Spleen (tissue), 11 donors: ENCODE data around the gene NRROS. TPM values are rescaled to one million over a fixed set of nuclear protein-coding genes. Genes with fewer than 3 reads are reported as not detected.

ENCODE experiments used
- DNase-seq: peaks from one replicate; pipeline ENCODE4 v3.0.0-alpha.2; 2020
- H3K27ac ChIP-seq, 8 donors: fragments of 200-600 bp; sonication (generic) in 7 of 8; 1 replicate in 4 of 8; 2 replicates in 4 of 8; pipeline versions ENCODE4 v1.5.0 to v1.8.0; 2016 to 2021; ENCODE audit warnings: inconsistent platforms in 4 of 8, mild to moderate bottlenecking in 4 of 8, moderate library complexity in 1 of 8
- H3K27me3 ChIP-seq, 7 donors: fragments of 200-600 bp; sonication (generic) in 6 of 7; replicated peaks in 1 of 7; 1 replicate in 4 of 7; 2 replicates in 3 of 7; pipeline versions ENCODE4 v1.5.0 to v1.8.0; 2016 to 2021; ENCODE audit warnings: inconsistent platforms in 3 of 7, mild to moderate bottlenecking in 1 of 7
- H3K36me3 ChIP-seq, 6 donors: fragments of 200-600 bp; sonication (generic) in 5 of 6; 1 replicate in 4 of 6; 2 replicates in 2 of 6; pipeline versions ENCODE4 v1.5.0 to v1.8.0; 2016 to 2021; ENCODE audit warnings: inconsistent platforms in 2 of 6
- H3K4me1 ChIP-seq, 6 donors: fragments of 200-600 bp; sonication (generic) in 5 of 6; 1 replicate in 3 of 6; 2 replicates in 3 of 6; pipeline versions ENCODE4 v1.5.0 to v1.8.0; 2016 to 2021; ENCODE audit warnings: inconsistent platforms in 3 of 6
- H3K4me3 ChIP-seq, 8 donors: fragments of 200-600 bp; sonication (generic) in 7 of 8; 1 replicate in 4 of 8; 2 replicates in 4 of 8; pipeline versions ENCODE4 v1.5.0 to v1.8.0; 2016 to 2021; ENCODE audit warnings: inconsistent platforms in 4 of 8, mild to moderate bottlenecking in 4 of 8, moderate library complexity in 2 of 8
- H3K9me3 ChIP-seq, 8 donors: fragments of 200-600 bp; sonication (generic) in 7 of 8; 1 replicate in 4 of 8; 2 replicates in 4 of 8; pipeline versions ENCODE4 v1.5.0 to v1.8.0; 2016 to 2021; ENCODE audit warnings: inconsistent platforms in 4 of 8
- CTCF ChIP-seq, 11 experiments: fragments of 200-600 bp in 7 of 11; fragments of 450-650 bp in 4 of 11; sonication (generic) in 4 of 11; IDR thresholded peaks in 8 of 11; conservative IDR thresholded peaks in 3 of 11; 1 replicate in 7 of 11; 2 replicates in 4 of 11; pipeline versions ENCODE4 v1.4.0 to v1.8.0; 2016 to 2021; ENCODE audit warnings: antibody characterized with exemption in 11 of 11, inconsistent platforms in 4 of 11, mild to moderate bottlenecking in 1 of 11
- POLR2A ChIP-seq, 3 donors: fragments of 450-650 bp; IDR thresholded peaks; one replicate each; pipeline ENCODE4 v1.5.1; 2017; ENCODE audit warnings: antibody characterized with exemption in 3 of 3, mild to moderate bottlenecking in 1 of 3
- POLR2AphosphoS5 ChIP-seq, 3 donors: sonication (generic); formaldehyde crosslinking; IDR thresholded peaks; one replicate each; pipeline ENCODE4 v1.5.1; 2017; ENCODE audit warnings: antibody characterized with exemption in 3 of 3
- WGBS, 5 donors: extraction: QIAGEN DNeasy Blood & Tissue Kit in 3 of 5; methylation state at CpG; one replicate each; pipeline versions ENCODE4 v1.1.5 to v1.1.7; 2013 to 2018; 5-methylcytosine and 5-hydroxymethylcytosine counted together
- intact Hi-C: fragments of 100-400 bp; cut with DNase I; formaldehyde crosslinking; loops from one replicate; pipeline ENCODE4 v1.15.0; 2023; ENCODE audit warnings: low total_unique reads
- polyA plus RNA-seq, 3 donors: library from polyadenylated mRNA; stranded (reverse); fragments of 200-250 nt; gene quantifications; one replicate each; pipeline ENCODE4 v1.2.1, GENCODE V29; 2013
- small RNA-seq, 4 donors: library from RNA; depleted of rRNA; stranded (forward); fragments of <200 nt; gene quantifications; one replicate each; pipeline ENCODE3, GENCODE V24; 2016
- total RNA-seq, 7 donors: library from RNA; depleted of rRNA in 3 of 7; stranded (reverse); fragments of >200 nt in 3 of 7; fragmentation: NEBNext Ultra II Directional in 4 of 7; extraction: Animal tissue kit (Norgen Biotek cat#: 25700) in 4 of 7; gene quantifications; one replicate each; pipeline versions ENCODE4 v1.1.0 to v1.2.1, GENCODE V29; 2016 to 2021
- donor health status: healthy with polysubstance abuse.
- donor health status: DM: no; HTN: no; CAD: no; lungs with moderate emphysema.
- donor health status: DM: no; HTN: no; CAD: no.
- donor health status: Bipolar disorder and iron deficiency.
- donor health status: healthy.
- donor health status: DM: no; HTN: no; CAD: no.
- donor health status: DM: yes; HTN: yes; CAD: no.

NRROS gene
- total and polyA plus RNA-seq, 10 donors = 7.8 to 35.2 (median 29.9) TPM

GRCh38 chr3:196708467-196708866 is 69.0 kb downstream of the NRROS start:
- WGBS, 5 donors = 84 to 90% (median 87%) methylated on average over 7 of the region's 7 CpGs
- intact Hi-C loops = no loop called here
- Histone ChIP-seq H3K4me3 (no peak overlapping the region), H3K27me3 (no peaks in the 10 kb centered on the region), H3K27ac (no peak overlapping the region), H3K9me3 (no peaks in the 10 kb centered on the region), H3K36me3 (peaks cover 0 to 7% (median 0%) of the 10 kb centered on the region in 6 donors), H3K4me1 (peaks cover 4 to 32% (median 20%) of the 10 kb centered on the region in 6 donors)
- TF ChIP-seq POLR2A (IDR thresholded peaks at IDR 0.05) = no peak
- TF ChIP-seq CTCF (IDR thresholded peaks at IDR 0.05 in 8 of 11, conservative IDR thresholded peaks at IDR 0.05 in 3 of 11) = no peak
- no peak for TF ChIP-seq POLR2AphosphoS5 (IDR thresholded peaks at IDR 0.05)
- no peak for DNase-seq

Small RNA genes within 50 kb of the gene (small RNA-seq; reads per million reads assigned to genes)
- 0 reads per million in 4 donors for gene RNU6-646P

Other genes with a start within 250 kb of the NRROS start
- 10 to 100 TPM; 21.1 to 59.0 (median 53.6) TPM for gene UBXN7, start 207.3 kb upstream of the NRROS start, total RNA-seq
- gene UBXN7, start 207.3 kb upstream of the NRROS start, polyA plus RNA-seq = 10 to 100 TPM in 1 of 3 donors, 1 to 10 TPM in 2; 2.4 to 12.8 (median 2.5) TPM
- 10 to 100 TPM; 17.9 to 28.3 (median 24.2) TPM for gene RNF168, start 135.9 kb upstream of the NRROS start, total RNA-seq
- 1 to 10 TPM; 3.4 to 7.0 (median 3.7) TPM for gene RNF168, start 135.9 kb upstream of the NRROS start, polyA plus RNA-seq
- gene SMCO1, start 124.3 kb upstream of the NRROS start, total RNA-seq = not detected
- gene SMCO1, start 124.3 kb upstream of the NRROS start, polyA plus RNA-seq = not detected
- 10 to 100 TPM in 5 of 7 donors, 1 to 10 TPM in 2; 6.2 to 17.7 (median 13.0) TPM for gene WDR53, start 71.1 kb upstream of the NRROS start, total RNA-seq
- gene WDR53, start 71.1 kb upstream of the NRROS start, polyA plus RNA-seq = 10 to 100 TPM; 13.7 to 17.1 (median 16.6) TPM
- 10 to 100 TPM in 3 of 7 donors, 1 to 10 TPM in 4; 7.2 to 11.7 (median 8.3) TPM for gene FBXO45, start 71.0 kb upstream of the NRROS start, total RNA-seq
- 1 to 10 TPM; 2.3 to 4.4 (median 3.1) TPM for gene FBXO45, start 71.0 kb upstream of the NRROS start, polyA plus RNA-seq
- gene CEP19, start 72.6 kb downstream of the NRROS start, total RNA-seq = 1 to 10 TPM; 2.3 to 6.4 (median 3.4) TPM
- 1 to 10 TPM in 2 of 3 donors, under 1 TPM in 1; 0.68 to 2.9 (median 1.2) TPM for gene CEP19, start 72.6 kb downstream of the NRROS start, polyA plus RNA-seq
- 10 to 100 TPM; 14.1 to 29.2 (median 17.8) TPM for gene PIGX, start 72.7 kb downstream of the NRROS start, total RNA-seq
- 1 to 10 TPM; 4.5 to 6.7 (median 5.3) TPM for gene PIGX, start 72.7 kb downstream of the NRROS start, polyA plus RNA-seq
- 100 to 1,000 TPM in 5 of 7 donors, 10 to 100 TPM in 2; 95.1 to 113 (median 108) TPM for gene PAK2, start 100.2 kb downstream of the NRROS start, total RNA-seq
- 10 to 100 TPM; 21.2 to 34.9 (median 25.1) TPM for gene PAK2, start 100.2 kb downstream of the NRROS start, polyA plus RNA-seq
- gene SENP5, start 228.2 kb downstream of the NRROS start, total RNA-seq = 10 to 100 TPM; 41.7 to 59.6 (median 52.5) TPM
- gene SENP5, start 228.2 kb downstream of the NRROS start, polyA plus RNA-seq = 1 to 10 TPM; 5.0 to 8.7 (median 5.5) TPM